Measurements from ENCODE around the gene SBF2.
"Not testable (repeated sequence)": the region's sequence is repeated elsewhere in the genome, so short reads cannot be mapped to it uniquely, and the experiment has no call there.

Gene SBF2

DNA sequence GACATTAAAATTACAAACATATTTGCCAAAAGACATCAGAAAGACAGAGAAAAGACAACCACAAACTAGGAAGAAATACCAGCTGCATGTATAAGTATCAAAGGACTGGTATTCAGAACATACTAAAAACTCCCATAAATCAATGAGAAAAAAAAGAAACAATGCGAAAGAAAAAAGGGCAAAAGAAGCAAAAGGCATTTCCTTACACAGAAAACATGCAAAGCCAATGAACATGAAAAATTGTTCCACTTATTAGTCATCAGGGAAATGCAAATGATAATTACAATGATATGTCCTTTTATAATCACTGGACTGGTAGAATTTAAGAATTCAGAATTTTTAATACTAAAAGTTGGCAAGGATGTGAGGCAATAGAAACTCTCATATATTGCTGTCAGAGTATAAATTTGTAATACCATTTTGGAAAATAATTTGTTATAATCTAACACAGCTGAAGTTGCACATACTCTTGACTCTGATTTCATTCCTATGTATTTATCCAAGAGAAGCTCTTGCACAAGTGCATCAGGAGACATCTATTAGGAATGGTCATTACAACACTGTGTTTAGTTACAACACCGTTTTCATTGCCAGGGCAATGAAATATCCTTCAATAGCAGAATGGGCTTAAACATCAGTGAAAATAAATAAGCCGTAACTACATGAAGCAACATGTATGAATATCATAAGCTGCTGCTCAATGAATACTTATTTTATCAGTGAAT, 350.5 kb downstream of the SBF2 start:
- no peak for DNase-seq (ENCODE audit: low read depth)
- H3K4me3 ChIP-seq (ENCODE audit: low read depth, low read length), result no peak overlapping the region
- TF ChIP-seq, protein P1, sequence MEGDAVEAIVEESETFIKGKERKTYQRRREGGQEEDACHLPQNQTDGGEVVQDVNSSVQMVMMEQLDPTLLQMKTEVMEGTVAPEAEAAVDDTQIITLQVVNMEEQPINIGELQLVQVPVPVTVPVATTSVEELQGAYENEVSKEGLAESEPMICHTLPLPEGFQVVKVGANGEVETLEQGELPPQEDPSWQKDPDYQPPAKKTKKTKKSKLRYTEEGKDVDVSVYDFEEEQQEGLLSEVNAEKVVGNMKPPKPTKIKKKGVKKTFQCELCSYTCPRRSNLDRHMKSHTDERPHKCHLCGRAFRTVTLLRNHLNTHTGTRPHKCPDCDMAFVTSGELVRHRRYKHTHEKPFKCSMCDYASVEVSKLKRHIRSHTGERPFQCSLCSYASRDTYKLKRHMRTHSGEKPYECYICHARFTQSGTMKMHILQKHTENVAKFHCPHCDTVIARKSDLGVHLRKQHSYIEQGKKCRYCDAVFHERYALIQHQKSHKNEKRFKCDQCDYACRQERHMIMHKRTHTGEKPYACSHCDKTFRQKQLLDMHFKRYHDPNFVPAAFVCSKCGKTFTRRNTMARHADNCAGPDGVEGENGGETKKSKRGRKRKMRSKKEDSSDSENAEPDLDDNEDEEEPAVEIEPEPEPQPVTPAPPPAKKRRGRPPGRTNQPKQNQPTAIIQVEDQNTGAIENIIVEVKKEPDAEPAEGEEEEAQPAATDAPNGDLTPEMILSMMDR (IDR thresholded peaks at IDR 0.05; ENCODE audit: insufficient read depth, low read depth, low read length, missing control alignments), result no peak

DNA sequence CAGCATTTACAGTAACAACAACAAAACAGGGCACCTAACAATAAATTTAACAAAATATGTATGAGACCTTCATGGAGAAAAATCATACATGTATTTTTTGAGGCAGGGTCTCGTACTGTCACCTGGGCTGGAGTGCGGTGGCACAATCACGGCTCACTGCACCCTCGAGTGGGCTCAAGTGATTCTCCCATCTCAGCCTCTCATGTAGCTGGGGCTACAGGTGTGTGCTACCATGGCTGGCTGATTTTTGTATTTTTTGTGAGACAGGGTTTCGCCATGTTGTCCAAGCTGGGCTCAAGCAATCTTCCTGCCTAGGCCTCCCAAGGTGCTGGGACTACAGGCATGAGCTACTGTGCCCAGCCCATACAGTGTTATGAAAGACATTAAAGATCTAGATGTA, 352.0 kb downstream of the SBF2 start:
- TF ChIP-seq, protein P1 (IDR thresholded peaks at IDR 0.05; ENCODE audit: insufficient read depth, low read depth, low read length, missing control alignments), result no peak
- DNase-seq (ENCODE audit: low read depth), result no peak

DNA sequence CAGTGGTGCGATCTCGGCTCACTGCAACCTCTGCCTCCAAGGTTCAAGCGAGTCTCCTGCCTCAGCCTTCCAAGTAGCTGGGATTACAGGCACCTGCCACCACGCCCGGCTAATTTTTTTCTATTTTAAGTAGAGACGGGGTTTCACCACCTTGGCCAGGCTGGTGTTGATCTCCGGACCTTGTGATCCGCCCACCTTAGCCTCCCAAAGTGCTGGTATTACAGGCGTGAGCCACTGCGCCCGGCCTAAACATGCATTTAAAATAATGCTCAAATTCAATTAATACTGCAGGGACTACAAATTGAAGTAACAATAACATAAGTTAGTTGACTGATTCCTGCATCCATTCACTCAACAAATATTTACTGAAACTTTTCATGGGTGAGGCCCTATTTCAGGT, 354.9 kb downstream of the SBF2 start:
- not testable (repeated sequence) for H3K4me3 ChIP-seq (ENCODE audit: low read depth, low read length); DNase-seq (ENCODE audit: low read depth)

More for the DNA sequence above, 352.0 kb downstream of the SBF2 start:
- no peak overlapping the region for H3K4me3 ChIP-seq (ENCODE audit: low read depth, low read length)

DNA sequence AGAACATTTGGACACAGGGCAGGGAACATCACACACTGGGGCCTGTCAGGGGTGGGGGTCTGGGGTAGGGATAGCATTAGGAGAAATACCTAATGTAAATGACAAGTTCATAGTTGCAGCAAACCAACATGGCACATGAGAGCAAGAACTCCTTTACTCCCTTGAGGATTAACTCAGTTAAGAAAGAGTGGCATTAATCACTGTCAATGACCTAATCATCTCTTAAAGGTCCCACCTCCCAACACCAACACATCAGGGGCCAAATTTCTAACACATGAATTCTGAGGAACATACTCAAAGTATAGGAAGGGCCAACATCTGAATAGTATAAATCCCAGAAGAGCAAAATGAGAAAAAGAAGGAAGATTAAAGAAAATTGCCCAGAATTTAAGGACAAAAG, 357.3 kb downstream of the SBF2 start:
- TF ChIP-seq, protein P1 (IDR thresholded peaks at IDR 0.05; ENCODE audit: insufficient read depth, low read depth, low read length, missing control alignments), result no peak

DNA sequence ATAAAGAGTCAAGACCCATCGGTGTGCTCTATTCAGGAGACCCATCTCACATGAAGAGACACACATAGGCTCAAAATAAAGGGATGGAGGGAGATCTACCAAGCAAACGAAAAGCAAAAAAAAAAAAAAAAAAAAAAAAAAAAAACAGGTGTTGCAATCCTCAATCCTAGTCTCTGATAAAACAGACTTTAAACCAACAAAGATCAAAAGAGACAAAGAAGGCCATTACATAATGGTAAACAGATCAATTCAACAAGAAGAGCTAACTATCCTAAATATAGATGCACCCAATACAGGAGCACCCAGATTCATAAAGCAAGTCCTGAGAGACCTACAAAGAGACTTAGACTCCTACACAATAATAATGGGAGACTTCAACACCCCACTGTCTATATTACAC, 361.2 kb downstream of the SBF2 start:
- DNase-seq (ENCODE audit: low read depth); H3K4me3 ChIP-seq (ENCODE audit: low read depth, low read length): not testable (repeated sequence)

More for the DNA sequence above, 357.3 kb downstream of the SBF2 start:
- H3K4me3 ChIP-seq (ENCODE audit: low read depth, low read length), result no peak overlapping the region
- no peak for DNase-seq (ENCODE audit: low read depth)

DNA sequence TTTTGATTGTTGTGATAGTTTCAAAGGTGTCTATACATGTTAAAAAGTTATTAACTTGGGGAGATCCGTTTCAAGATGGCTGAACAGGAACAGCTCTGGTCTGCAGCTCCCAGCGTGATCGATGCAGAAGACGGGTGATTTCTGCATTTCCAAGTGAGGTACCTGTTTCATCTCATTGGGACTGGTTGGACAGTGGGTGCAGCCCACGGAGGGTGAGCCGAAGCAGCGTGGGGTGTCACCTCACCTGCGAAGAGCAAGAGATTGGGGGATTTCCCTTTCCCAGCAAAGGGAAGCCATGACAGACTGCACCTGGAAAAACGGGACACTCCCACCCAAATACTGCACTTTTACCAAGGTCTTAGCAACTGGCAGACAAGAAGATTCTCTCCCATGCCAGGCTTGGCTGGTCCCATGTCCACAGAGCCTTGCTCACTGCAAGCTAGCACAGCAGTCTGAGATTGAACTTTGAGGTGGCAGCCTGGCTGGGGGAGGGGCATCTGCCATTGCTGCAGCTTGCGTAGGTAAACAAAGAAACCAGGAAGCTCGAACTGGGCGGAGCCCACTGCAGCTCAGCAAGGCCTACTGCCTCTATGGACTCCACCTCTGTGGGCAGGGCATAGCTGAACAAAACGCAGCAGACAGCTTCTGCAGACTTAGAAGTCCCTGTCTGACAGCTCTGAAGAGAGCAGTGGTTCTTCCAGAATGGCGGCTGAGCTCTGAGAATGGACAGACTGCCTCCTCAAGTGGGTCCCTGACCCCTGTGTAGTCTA, 363.3 kb downstream of the SBF2 start:
- not testable (repeated sequence) for DNase-seq (ENCODE audit: low read depth)

DNA sequence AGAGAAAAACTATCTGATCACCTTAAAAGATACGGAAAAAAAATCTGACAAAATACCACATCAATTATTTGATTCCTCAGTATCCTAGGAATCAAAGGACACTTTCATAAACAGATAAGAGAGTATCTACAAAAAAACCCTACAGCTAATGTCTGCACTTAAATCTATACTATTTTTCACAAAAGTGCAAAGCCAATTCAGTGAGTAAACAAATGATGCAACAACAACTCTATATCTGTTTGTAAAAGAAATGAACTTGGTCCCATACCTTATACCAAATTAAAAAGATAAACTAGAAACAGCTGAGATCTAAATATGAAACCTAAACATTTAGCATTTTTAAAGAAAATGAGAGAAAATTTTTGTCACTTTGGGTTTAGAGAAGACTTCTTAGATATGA, 366.3 kb downstream of the SBF2 start:
- TF ChIP-seq, protein P1 (IDR thresholded peaks at IDR 0.05; ENCODE audit: insufficient read depth, low read depth, low read length, missing control alignments), result no peak
- no peak for DNase-seq (ENCODE audit: low read depth)
- H3K4me3 ChIP-seq (ENCODE audit: low read depth, low read length), result no peak overlapping the region

More for the DNA sequence above, 363.3 kb downstream of the SBF2 start:
- H3K4me3 ChIP-seq (ENCODE audit: low read depth, low read length), result not testable (repeated sequence)

DNA sequence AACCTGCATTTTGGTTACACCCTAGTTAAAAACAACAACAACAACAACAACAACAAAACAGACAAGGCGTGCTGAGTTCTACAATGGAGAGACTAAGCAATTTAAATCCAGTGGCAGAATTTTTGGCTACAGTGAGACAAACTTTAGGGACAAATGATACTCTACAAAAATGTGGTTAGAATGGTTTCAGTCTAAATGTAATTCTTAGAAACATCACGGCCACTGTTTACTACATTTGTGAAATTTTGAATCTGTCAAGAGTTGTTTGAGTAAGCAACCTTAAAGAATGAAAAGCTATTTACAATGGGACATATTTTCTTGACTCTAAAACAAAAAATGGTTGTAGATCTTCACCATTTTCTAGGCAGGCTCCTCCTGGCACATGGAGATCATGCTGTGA, 370.7 kb downstream of the SBF2 start:
- no peak for DNase-seq (ENCODE audit: low read depth)
- TF ChIP-seq, protein P1 (IDR thresholded peaks at IDR 0.05; ENCODE audit: insufficient read depth, low read depth, low read length, missing control alignments), result no peak
- no peak overlapping the region for H3K4me3 ChIP-seq (ENCODE audit: low read depth, low read length)
